B cell (primary cell): ENCODE data around the gene FAM200B. TPM values are rescaled to one million over a fixed set of nuclear protein-coding genes. Genes with fewer than 3 reads are reported as not detected.

ENCODE experiments used
- ATAC-seq: fragments of 200-7000 bp; cut with Tn5 transposase; one replicate; pipeline ENCODE4 v1.10.0; 2021; ENCODE audit warnings: low read depth, mild to moderate bottlenecking, moderate number of reproducible peaks, moderate library complexity
- CTCF ChIA-PET: fragments of 350-600 bp; sonication (Branson Sonifier 250); formaldehyde crosslinking; loops from one replicate; lab custom pipeline; 2021; ENCODE audit warnings: antibody characterized with exemption, inconsistent platforms; lab: Charles Lee
- POLR2A ChIA-PET: fragments of 350-600 bp; sonication (Branson Sonifier 250); formaldehyde crosslinking; loops from one replicate; lab custom pipeline; 2021; ENCODE audit warnings: antibody characterized with exemption; lab: Charles Lee
- DNase-seq: peaks from one replicate; pipeline ENCODE4 v3.0.0; 2013
- H2AFZ ChIP-seq: 2 replicates; pipeline ENCODE4 v1.6.1; 2012; ENCODE audit warnings: mild to moderate bottlenecking, low read depth, low read length; ENCODE audit not compliant: insufficient read depth, poor library complexity, severe bottlenecking
- H3K27ac ChIP-seq, 2 donors: 1 replicate in 1 of 2; 2 replicates in 1 of 2; pipeline ENCODE4 v1.5.1; 2012 to 2013; ENCODE audit warnings: low read length in 2 of 2, mild to moderate bottlenecking in 2 of 2, moderate library complexity in 1 of 2
- H3K27me3 ChIP-seq, 4 experiments: fragments of 200-600 bp in 1 of 4; sonication (generic) in 1 of 4; replicated peaks in 1 of 4; 1 replicate in 2 of 4; 2 replicates in 2 of 4; pipeline versions ENCODE4 v1.6.1 to v1.7.0; 2013 to 2016; ENCODE audit warnings: low read length in 3 of 4, mild to moderate bottlenecking in 2 of 4, mixed read lengths in 1 of 4, moderate library complexity in 1 of 4; ENCODE audit not compliant: insufficient read depth in 4 of 4, control insufficient read depth in 3 of 4; ENCODE audit errors: control extremely low read depth in 1 of 4
- H3K36me3 ChIP-seq, 2 experiments: replicated peaks in 1 of 2; 1 replicate in 1 of 2; 2 replicates in 1 of 2; pipeline versions ENCODE4 v1.6.1 to v1.7.1; 2013; ENCODE audit warnings: low read length in 1 of 2; ENCODE audit not compliant: insufficient read depth in 2 of 2, control insufficient read depth in 1 of 2; ENCODE audit errors: control extremely low read depth in 1 of 2, extremely low read depth in 1 of 2
- H3K4me1 ChIP-seq, 2 donors: fragments of 200-600 bp in 1 of 2; sonication (generic) in 1 of 2; 1 replicate in 1 of 2; 2 replicates in 1 of 2; pipeline versions ENCODE4 v1.5.1 to v1.6.1; 2013 to 2017; ENCODE audit warnings: low read length in 2 of 2; ENCODE audit not compliant: control insufficient read depth in 2 of 2, insufficient read depth in 2 of 2
- H3K4me2 ChIP-seq: replicated peaks from 2 replicates; pipeline ENCODE3; 2012; ENCODE audit warnings: mild to moderate bottlenecking, low read depth, low read length; ENCODE audit not compliant: poor library complexity, severe bottlenecking
- H3K4me3 ChIP-seq, 5 experiments: fragments of 200-600 bp in 1 of 5; sonication (generic) in 1 of 5; 1 replicate in 3 of 5; 2 replicates in 2 of 5; pipeline versions ENCODE4 v1.5.1 to v1.7.0; 2011 to 2016; ENCODE audit warnings: low read length in 4 of 5, mild to moderate bottlenecking in 4 of 5, low read depth in 2 of 5, control low read depth in 1 of 5, moderate library complexity in 1 of 5; ENCODE audit not compliant: insufficient read depth in 1 of 5; ENCODE audit errors: control extremely low read depth in 1 of 5, extremely low read depth in 1 of 5
- H3K79me2 ChIP-seq: fragments of 200-600 bp; sonication (generic); one replicate; pipeline ENCODE4 v1.6.0; 2016; ENCODE audit warnings: low read length; ENCODE audit not compliant: control insufficient read depth, insufficient read depth
- H3K9ac ChIP-seq: fragments of 200-600 bp; sonication (generic); 2 replicates; pipeline ENCODE4 v1.6.1; 2017; ENCODE audit warnings: mild to moderate bottlenecking, low read length, moderate library complexity
- H3K9me3 ChIP-seq, 3 donors: one replicate each; pipeline versions ENCODE4 v1.6.1 to v1.7.1; 2013; ENCODE audit warnings: low read length in 2 of 3; ENCODE audit not compliant: control insufficient read depth in 2 of 3, insufficient read depth in 1 of 3; ENCODE audit errors: control extremely low read depth in 1 of 3
- H4K20me1 ChIP-seq: 2 replicates; pipeline ENCODE4 v1.6.0; 2012; ENCODE audit warnings: mild to moderate bottlenecking, low read length; ENCODE audit not compliant: insufficient read depth, control insufficient read depth, poor library complexity, severe bottlenecking
- H3K27ac Mint-ChIP-seq: one replicate; pipeline ENCODE4 v1.8.0; 2021; ENCODE audit warnings: mixed read lengths
- H3K27me3 Mint-ChIP-seq: one replicate; pipeline ENCODE4 v1.8.0; 2021; ENCODE audit warnings: mixed read lengths
- H3K4me1 Mint-ChIP-seq: one replicate; pipeline ENCODE4 v1.8.0; 2021; ENCODE audit warnings: mixed read lengths
- H3K4me3 Mint-ChIP-seq: one replicate; pipeline ENCODE4 v1.8.0; 2021; ENCODE audit warnings: mixed read lengths
- H3K9me3 Mint-ChIP-seq: one replicate; pipeline ENCODE4 v1.8.0; 2022; ENCODE audit warnings: mixed read lengths; ENCODE audit not compliant: insufficient read depth
- CTCF ChIP-seq: fragments of 200-600 bp; IDR thresholded peaks from one replicate; pipeline ENCODE4 v1.8.0; 2022; ENCODE audit warnings: antibody characterized with exemption, mild to moderate bottlenecking
- EZH2 ChIP-seq: IDR thresholded peaks from 2 replicates; pipeline ENCODE4 v1.6.1; 2012; ENCODE audit warnings: borderline replicate concordance, low read depth, mild to moderate bottlenecking, moderate library complexity, low read length; ENCODE audit not compliant: insufficient read depth, poor library complexity, severe bottlenecking
- WGBS: methylation state at CpG from one replicate; pipeline ENCODE4 v1.1.5; 2013; ENCODE audit warnings: missing lambda C conversion rate; ENCODE audit not compliant: insufficient coverage; 5-methylcytosine and 5-hydroxymethylcytosine counted together
- intact Hi-C: fragments of 100-400 bp; cut with micrococcal nuclease; formaldehyde crosslinking; loops from one replicate; pipeline ENCODE4 v1.10.0; 2022
- polyA plus RNA-seq: library from polyadenylated mRNA; depleted of rRNA; stranded (reverse); fragments of >200 nt; gene quantifications from 2 replicates; pipeline ENCODE4 v1.2.3, GENCODE V29; 2012
- total RNA-seq, 2 donors: library from RNA; stranded (reverse); fragments of 120-200 nt in 1 of 2; gene quantifications; 1 replicate in 1 of 2; 2 replicates in 1 of 2; pipeline versions ENCODE4 v1.2.3 to v1.2.4, GENCODE V29; 2013 to 2022

Gene FAM200B
- total and polyA plus RNA-seq, 2 donors (not counting 1 experiment from before 2014, with no cell fraction given) = 10.3 to 12.1 TPM

- Mint-ChIP-seq H3K27me3 (no peaks in the 10 kb centered on the region), H3K4me1 (peaks cover 53% of the 10 kb centered on the region), H3K4me3 (no peak overlapping the region), H3K9me3 (no peaks in the 10 kb centered on the region), H3K27ac (no peak overlapping the region)
- DNase-seq (no peak), ATAC-seq (no peak)
- peak overlapping the region in 1 of 2 donors; percentile 97 for H3K27ac ChIP-seq
- H3K27me3 ChIP-seq = no peaks in the 10 kb centered on the region
- peaks cover 38% of the 10 kb centered on the region for H4K20me1 ChIP-seq
- H3K4me1 ChIP-seq = peaks cover 32 to 47% of the 10 kb centered on the region in 2 donors
- ChIA-PET CTCF (interaction anchor here (0.9 to 1.7 kb wide), 3 partner anchors 10 to 420 kb away, joined by 3 to 6 read pairs (median 3); no protein-coding TSS in a partner anchor), POLR2A (no interaction called here)
- H3K4me3 ChIP-seq = peak overlapping the region in 1 of 5 experiments; percentile 3
- H3K9ac ChIP-seq = no peak overlapping the region
- TF ChIP-seq EZH2 = no peak
- no peak for TF ChIP-seq CTCF
- H3K9me3 ChIP-seq = no peaks in the 10 kb centered on the region
- H2AFZ ChIP-seq = no peak overlapping the region
- H3K4me2 ChIP-seq = peak overlapping the region; percentile 33
- intact Hi-C loops = loop anchor here (5.0 to 10.0 kb wide), 4 partner anchors 123 to 573 kb away; partner anchors contain the start of genes CD38 and TAPT1
- no peaks in the 10 kb centered on the region for H3K36me3 ChIP-seq
- peaks cover 87% of the 10 kb centered on the region for H3K79me2 ChIP-seq
- 10% methylated on average over 1 of the region's 2 CpGs for WGBS
These were observed 30.0 kb upstream of the FAM200B start for GRCh38 chr4:15651676-15652075.

- ATAC-seq (no peak), DNase-seq (no peak)
- Histone ChIP-seq H3K4me1 (peaks cover 32 to 47% of the 10 kb centered on the region in 2 donors), H3K9ac (no peak overlapping the region), H3K4me2 (peak overlapping the region; percentile 33), H3K36me3 (no peaks in the 10 kb centered on the region), H3K79me2 (peaks cover 82% of the 10 kb centered on the region), H2AFZ (no peak overlapping the region), H3K4me3 (no peak overlapping the region), H3K9me3 (no peaks in the 10 kb centered on the region), H4K20me1 (peaks cover 38% of the 10 kb centered on the region), H3K27ac (peak overlapping the region in 1 of 2 donors; percentile 97), H3K27me3 (no peaks in the 10 kb centered on the region)
- no peak overlapping the region for H3K4me3 Mint-ChIP-seq
- ChIA-PET CTCF (interaction anchor here (1.2 to 1.4 kb wide), 2 partner anchors 10 to 12 kb away, joined by 3 read pairs; no protein-coding TSS in a partner anchor), POLR2A (no interaction called here)
- H3K9me3 Mint-ChIP-seq = no peaks in the 10 kb centered on the region
- no CpG with 5 or more reads among the region's 1 CpG for WGBS
- TF ChIP-seq CTCF (no peak), EZH2 (no peak)
- H3K27me3 Mint-ChIP-seq = no peaks in the 10 kb centered on the region
- intact Hi-C loops = loop anchor here (5.0 to 10.0 kb wide), 4 partner anchors 123 to 573 kb away; partner anchors contain the start of genes CD38 and TAPT1
- H3K4me1 Mint-ChIP-seq = peaks cover 53% of the 10 kb centered on the region
- H3K27ac Mint-ChIP-seq = no peak overlapping the region
These were observed 29.4 kb upstream of the FAM200B start for GRCh38 chr4:15652191-15652590.
